NCI-H2196 treated with DMSO at 0.1 percent for 48 hours (cell line): ENCODE data around the gene OR10X1.

Experiments used
- DNase-seq: peaks from one replicate; lab custom pipeline; 2025; ENCODE audit not compliant: unreplicated experiment; lab: John Stamatoyannopoulos, UW

The OR10X1 gene

GRCh38 chr1:158579733-158580132 is at the start of gene OR10X1:
TSS of gene OR10X1 (minus strand) at chr1:158579899. CDS start at chr1:158579899, 0 bp downstream.
- DNase-seq: no peak

GRCh38 chr1:158613764-158614163 is 34.1 kb upstream of the OR10X1 start:
- no peak for DNase-seq

GRCh38 chr1:158611916-158612315 is 32.2 kb upstream of the OR10X1 start:
- no peak for DNase-seq

- no peak for DNase-seq
These were observed 27.6 kb upstream of the OR10X1 start for GRCh38 chr1:158607296-158607695.

GRCh38 chr1:158604968-158605367 is 25.3 kb upstream of the OR10X1 start, which contains the start of gene OR10Z1:
TSS of gene OR10Z1 (plus strand) at chr1:158605268. CDS start at chr1:158606439, 1,171 bp downstream.
- no peak for DNase-seq

GRCh38 chr1:158600735-158601134 is 21.0 kb upstream of the OR10X1 start:
- no peak for DNase-seq

GRCh38 chr1:158586942-158587341 is 7.2 kb upstream of the OR10X1 start:
- DNase-seq: no peak

- DNase-seq: no peak
These were observed 4.3 kb upstream of the OR10X1 start for GRCh38 chr1:158583962-158584361.

- DNase-seq: no peak
These were observed 2.1 kb downstream of the OR10X1 start for GRCh38 chr1:158577561-158577960.

GRCh38 chr1:158572226-158572625 is 7.5 kb downstream of the OR10X1 start:
- DNase-seq: no peak

- DNase-seq: no peak
These were observed 9.2 kb downstream of the OR10X1 start, which contains the start of gene OR6P1 for GRCh38 chr1:158570480-158570879. TSS of gene OR6P1 (minus strand) at chr1:158570580. CDS start at chr1:158563604, 6,976 bp downstream.

GRCh38 chr1:158564608-158565007 is 15.1 kb downstream of the OR10X1 start:
- DNase-seq: no peak

- DNase-seq: no peak
These were observed 15.8 kb downstream of the OR10X1 start for GRCh38 chr1:158563853-158564252.

GRCh38 chr1:158559696-158560095 is 20.0 kb downstream of the OR10X1 start:
- no peak for DNase-seq

- no peak for DNase-seq
These were observed 25.3 kb downstream of the OR10X1 start, which contains the start of gene OR6Y1 for GRCh38 chr1:158554352-158554751. TSS of gene OR6Y1 (minus strand) at chr1:158554405. CDS start at chr1:158548105, 6,300 bp downstream.

- DNase-seq: no peak
These were observed 27.4 kb downstream of the OR10X1 start for GRCh38 chr1:158552296-158552695.

- DNase-seq: no peak
These were observed 32.2 kb downstream of the OR10X1 start for GRCh38 chr1:158547533-158547932.

- DNase-seq: no peak
These were observed 42.1 kb downstream of the OR10X1 start for GRCh38 chr1:158537609-158538008.

GRCh38 chr1:158534496-158534895 is 45.2 kb downstream of the OR10X1 start:
- no peak for DNase-seq
